Heart left ventricle (tissue), 16 donors: ENCODE results near the gene SAP30L. TPM values are rescaled to one million over a fixed set of nuclear protein-coding genes. Genes with fewer than 3 reads are reported as not detected.

Source experiments
- ATAC-seq, 4 donors: fragments of 200-7000 bp; cut with Tn5 transposase; one replicate each; pipeline ENCODE4 v1.9.1; 2020 to 2022; ENCODE audit warnings: moderate library complexity in 4 of 4, mild to moderate bottlenecking in 3 of 4, moderate number of reproducible peaks in 1 of 4
- DNase-seq, 5 donors: peaks; one replicate each; pipeline ENCODE4 v3.0.0-alpha.2; 2020
- H3K27ac ChIP-seq, 12 donors: fragments of 200-600 bp; sonication (generic) in 4 of 12; one replicate each; pipeline versions ENCODE4 v1.5.0 to v1.8.0; 2016 to 2022; ENCODE audit warnings: mild to moderate bottlenecking in 2 of 12
- H3K27me3 ChIP-seq, 9 donors: fragments of 200-600 bp; sonication (generic) in 2 of 9; one replicate each; pipeline versions ENCODE4 v1.5.1 to v1.8.0; 2016 to 2022; ENCODE audit warnings: mild to moderate bottlenecking in 3 of 9
- H3K36me3 ChIP-seq, 9 donors: fragments of 200-600 bp; sonication (generic) in 2 of 9; one replicate each; pipeline versions ENCODE4 v1.5.0 to v1.8.0; 2018 to 2022; ENCODE audit warnings: mild to moderate bottlenecking in 2 of 9
- H3K4me1 ChIP-seq, 12 donors: fragments of 200-600 bp; sonication (generic) in 4 of 12; one replicate each; pipeline versions ENCODE4 v1.5.0 to v1.8.0; 2016 to 2022; ENCODE audit warnings: mild to moderate bottlenecking in 3 of 12
- H3K4me3 ChIP-seq, 12 donors: fragments of 200-600 bp; sonication (generic) in 4 of 12; one replicate each; pipeline versions ENCODE4 v1.5.0 to v1.8.0; 2017 to 2022; ENCODE audit warnings: mild to moderate bottlenecking in 9 of 12, moderate library complexity in 4 of 12
- H3K9me3 ChIP-seq, 12 donors: fragments of 200-600 bp; sonication (generic) in 4 of 12; one replicate each; pipeline versions ENCODE4 v1.5.0 to v1.8.0; 2016 to 2022; ENCODE audit warnings: mild to moderate bottlenecking in 1 of 12
- CTCF ChIP-seq, 12 donors: fragments of 200-600 bp; sonication (generic) in 4 of 12; IDR thresholded peaks; one replicate each; pipeline versions ENCODE4 v1.5.0 to v1.8.0; 2018 to 2022; ENCODE audit warnings: antibody characterized with exemption in 12 of 12, mild to moderate bottlenecking in 5 of 12
- POLR2A ChIP-seq, 2 donors: fragments of 450-650 bp; IDR thresholded peaks; one replicate each; pipeline ENCODE4 v1.6.1; 2017; ENCODE audit warnings: antibody characterized with exemption in 2 of 2, mild to moderate bottlenecking in 2 of 2, moderate library complexity in 2 of 2
- WGBS, 4 donors: extraction: QIAGEN DNeasy Blood & Tissue Kit in 2 of 4; methylation state at CpG; one replicate each; pipeline versions ENCODE4 v1.1.5 to v1.1.7; 2013 to 2018; 5-methylcytosine and 5-hydroxymethylcytosine counted together
- intact Hi-C, 10 donors: fragments of 100-400 bp; cut with DNase I; formaldehyde crosslinking; loops; one replicate each; pipeline versions ENCODE4 v1.11.1 to v1.14.2; 2022
- polyA plus RNA-seq, 2 donors: library from polyadenylated mRNA; stranded (reverse); fragments of 200-250 nt; gene quantifications; one replicate each; pipeline ENCODE4 v1.2.3, GENCODE V29; 2013
- total RNA-seq, 9 donors: library from RNA; depleted of rRNA in 2 of 9; stranded (reverse); fragments of >200 nt in 2 of 9; fragmentation: NEBNext Ultra II Directional in 3 of 9; extraction: Animal tissue kit (Norgen Biotek cat#: 25700) in 3 of 9; gene quantifications; one replicate each; pipeline versions ENCODE4 v1.1.0 to v1.2.4, GENCODE V29; 2016 to 2023
- donor health status: ischemic (EF 13 %, LVEDD 7.1; RV severe dilation, severe dysfunction).
- donor health status: healthy with polysubstance abuse.
- donor health status: DM: no; HTN: yes; CAD: no.
- donor health status: DM: no; HTN: no; CAD: no.
- donor health status: ischemic (EF 25% LVEDD 6.9; RV normal size, moderate dysfunction).
- donor health status: ischemic (EF 25% LVEDD 5.7; RV mildly dilated, moderate dysfunction).
- donor health status: healthy.
- donor health status: DM: yes; HTN: yes; CAD: no.
- donor health status: ischemic (EF 35%, LVEDD 5.7; RV mildly dilated, moderate dysfunction).
- donor health status: nonischemic (EF 11% LVEDD 7.7; RV severe dilation, severe dysfunction).
- donor health status: DM: yes; HTN: yes; CAD: no.
- donor health status: PGD.
- donor health status: ischemic (EF 29% LVEDD 5.4; RV normal size, mild dysfunction).
- donor health status: nonischemic (EF 23%, LVEDD 6.1; RV moderate dilation, normal function).

Gene SAP30L
- total and polyA plus RNA-seq, 11 donors: 19.7 to 55.5 (median 37.4) TPM

GRCh38 chr5:154410786-154411185, 35.0 kb upstream of the SAP30L start:
- no peaks in the 10 kb centered on the region for H3K27me3 ChIP-seq
- TF ChIP-seq POLR2A (IDR thresholded peaks at IDR 0.05) (no peak), CTCF (IDR thresholded peaks at IDR 0.05) (no peak)
- 80 to 99% (median 90%) methylated on average over 6 of the region's 6 CpGs for WGBS, 4 donors
- DNase-seq (no peak), ATAC-seq (no peak)
- intact Hi-C loops: no loop called here
- H3K4me1 ChIP-seq: peaks cover 0 to under 1% (median 0%) of the 10 kb centered on the region in 12 donors
- no peaks in the 10 kb centered on the region for H3K9me3 ChIP-seq
- H3K36me3 ChIP-seq: peaks cover 0 to 64% (median 32%) of the 10 kb centered on the region in 9 donors
- H3K27ac ChIP-seq: no peak overlapping the region
- H3K4me3 ChIP-seq: no peak overlapping the region

GRCh38 chr5:154411338-154411737, 34.5 kb upstream of the SAP30L start:
- no peak for TF ChIP-seq CTCF (IDR thresholded peaks at IDR 0.05)
- no peak for TF ChIP-seq POLR2A (IDR thresholded peaks at IDR 0.05)
- no peaks in the 10 kb centered on the region for H3K9me3 ChIP-seq
- H3K36me3 ChIP-seq: peaks cover 0 to 69% (median 36%) of the 10 kb centered on the region in 9 donors
- no peaks in the 10 kb centered on the region for H3K4me1 ChIP-seq
- H3K4me3 ChIP-seq: no peak overlapping the region
- WGBS, 4 donors: 95 to 99% (median 97%) methylated on average over 5 of the region's 5 CpGs
- H3K27me3 ChIP-seq: no peaks in the 10 kb centered on the region
- no peak for ATAC-seq
- H3K27ac ChIP-seq: no peak overlapping the region
- intact Hi-C loops: no loop called here
- DNase-seq: no peak

GRCh38 chr5:154412316-154412715, 33.5 kb upstream of the SAP30L start:
- H3K27me3 ChIP-seq: no peaks in the 10 kb centered on the region
- H3K27ac ChIP-seq: no peak overlapping the region
- ATAC-seq: no peak
- WGBS, 4 donors: 92 to 99% (median 96%) methylated on average over 3 of the region's 3 CpGs
- H3K4me1 ChIP-seq: no peaks in the 10 kb centered on the region
- TF ChIP-seq POLR2A (IDR thresholded peaks at IDR 0.05) (no peak), CTCF (IDR thresholded peaks at IDR 0.05) (no peak)
- H3K36me3 ChIP-seq: peaks cover 0 to 77% (median 45%) of the 10 kb centered on the region in 9 donors
- intact Hi-C loops: no loop called here
- H3K4me3 ChIP-seq: no peak overlapping the region
- no peak for DNase-seq
- no peaks in the 10 kb centered on the region for H3K9me3 ChIP-seq

- Histone ChIP-seq H3K27ac (no peak overlapping the region), H3K36me3 (peaks cover 0 to 83% (median 45%) of the 10 kb centered on the region in 9 donors), H3K9me3 (no peaks in the 10 kb centered on the region), H3K27me3 (no peaks in the 10 kb centered on the region), H3K4me1 (no peaks in the 10 kb centered on the region), H3K4me3 (no peak overlapping the region)
- ATAC-seq (no peak), DNase-seq (no peak)
- WGBS, 4 donors: 87 to 95% (median 92%) methylated on average over 4 to 9 of the region's 9 CpGs
- no peak for TF ChIP-seq CTCF (IDR thresholded peaks at IDR 0.05)
- TF ChIP-seq POLR2A (IDR thresholded peaks at IDR 0.05): no peak
- intact Hi-C loops: no loop called here
Observed at GRCh38 chr5:154412925-154413324, 32.9 kb upstream of the SAP30L start.
